ENCODE results near the gene EME2.
A peak's percentile ranks its signal among the peaks of the same experiment; 100 is the strongest.

The EME2 gene, protein sequence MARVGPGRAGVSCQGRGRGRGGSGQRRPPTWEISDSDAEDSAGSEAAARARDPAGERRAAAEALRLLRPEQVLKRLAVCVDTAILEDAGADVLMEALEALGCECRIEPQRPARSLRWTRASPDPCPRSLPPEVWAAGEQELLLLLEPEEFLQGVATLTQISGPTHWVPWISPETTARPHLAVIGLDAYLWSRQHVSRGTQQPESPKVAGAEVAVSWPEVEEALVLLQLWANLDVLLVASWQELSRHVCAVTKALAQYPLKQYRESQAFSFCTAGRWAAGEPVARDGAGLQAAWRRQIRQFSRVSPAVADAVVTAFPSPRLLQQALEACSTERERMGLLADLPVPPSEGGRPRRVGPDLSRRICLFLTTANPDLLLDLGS

DNA sequence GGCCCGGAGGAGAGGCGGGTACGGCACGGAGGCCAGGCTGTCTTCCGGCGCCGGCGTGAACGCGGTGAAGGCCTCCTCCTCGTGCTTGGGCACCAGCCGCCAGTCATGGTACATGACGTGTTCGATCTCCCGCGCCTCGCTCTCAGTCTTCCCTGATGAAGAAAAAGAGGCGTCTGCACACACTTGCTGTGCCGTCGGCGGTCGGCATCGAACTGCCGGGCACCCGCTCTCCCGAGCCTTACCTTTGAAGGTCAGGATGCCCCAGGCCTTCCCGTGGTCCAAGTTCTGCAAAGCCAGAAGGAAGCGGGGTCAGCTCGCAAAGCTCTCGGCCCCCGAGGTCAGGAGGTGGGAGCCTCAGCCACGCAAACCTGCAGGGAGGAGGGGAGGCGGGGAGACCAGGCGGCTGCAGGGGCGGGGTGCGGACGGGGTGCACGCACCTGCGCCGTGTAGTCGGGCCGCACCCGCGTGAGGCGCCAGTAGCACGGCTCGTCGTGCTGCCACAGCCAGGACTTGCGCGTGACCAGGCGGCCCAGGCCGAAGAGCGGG is at the start of gene EME2:
TSS of gene EME2 (plus strand) at position 449 of the 546 bp plus-strand sequence. CDS start 418 bp downstream, outside the sequence.
- no peak for DNase-seq (ENCODE audit: extremely low read depth, low read depth)
- TF ChIP-seq, protein P1, sequence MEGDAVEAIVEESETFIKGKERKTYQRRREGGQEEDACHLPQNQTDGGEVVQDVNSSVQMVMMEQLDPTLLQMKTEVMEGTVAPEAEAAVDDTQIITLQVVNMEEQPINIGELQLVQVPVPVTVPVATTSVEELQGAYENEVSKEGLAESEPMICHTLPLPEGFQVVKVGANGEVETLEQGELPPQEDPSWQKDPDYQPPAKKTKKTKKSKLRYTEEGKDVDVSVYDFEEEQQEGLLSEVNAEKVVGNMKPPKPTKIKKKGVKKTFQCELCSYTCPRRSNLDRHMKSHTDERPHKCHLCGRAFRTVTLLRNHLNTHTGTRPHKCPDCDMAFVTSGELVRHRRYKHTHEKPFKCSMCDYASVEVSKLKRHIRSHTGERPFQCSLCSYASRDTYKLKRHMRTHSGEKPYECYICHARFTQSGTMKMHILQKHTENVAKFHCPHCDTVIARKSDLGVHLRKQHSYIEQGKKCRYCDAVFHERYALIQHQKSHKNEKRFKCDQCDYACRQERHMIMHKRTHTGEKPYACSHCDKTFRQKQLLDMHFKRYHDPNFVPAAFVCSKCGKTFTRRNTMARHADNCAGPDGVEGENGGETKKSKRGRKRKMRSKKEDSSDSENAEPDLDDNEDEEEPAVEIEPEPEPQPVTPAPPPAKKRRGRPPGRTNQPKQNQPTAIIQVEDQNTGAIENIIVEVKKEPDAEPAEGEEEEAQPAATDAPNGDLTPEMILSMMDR (IDR thresholded peaks at IDR 0.05; ENCODE audit: low read depth, low read length) = no peak

DNA sequence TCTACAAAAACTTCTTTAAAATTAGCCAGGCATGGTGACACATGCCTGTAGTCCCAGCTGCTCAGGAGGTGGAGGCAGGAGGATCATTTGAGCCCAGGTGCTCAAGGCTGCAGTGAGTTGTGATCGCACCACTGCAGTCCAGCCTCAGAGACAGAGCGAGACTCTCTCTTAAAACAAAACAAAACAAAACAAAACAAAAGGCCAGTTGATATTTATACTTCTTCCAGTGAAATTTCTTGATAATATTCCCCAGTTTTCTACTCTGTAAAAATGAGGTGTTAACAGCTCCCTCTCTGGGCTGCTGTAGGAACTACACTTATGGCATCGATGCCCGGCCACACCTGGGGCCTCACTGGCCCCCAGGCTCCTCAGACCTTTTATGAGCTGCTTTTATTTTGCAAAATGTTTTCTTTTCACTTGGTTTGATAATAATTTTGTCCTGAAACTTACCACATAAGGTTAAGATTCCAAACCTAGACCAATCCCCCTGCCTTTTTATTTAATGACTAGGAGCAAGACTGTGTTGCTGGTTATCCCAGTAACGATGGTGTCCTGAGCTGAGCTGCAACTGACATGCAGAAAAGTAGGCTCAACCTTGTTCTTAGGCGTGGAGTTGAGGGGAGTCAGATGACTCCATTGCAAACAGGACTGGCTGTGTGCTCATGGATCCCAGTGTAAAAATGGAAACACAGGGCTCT is 49.0 kb upstream of the EME2 start:
- DNase-seq (ENCODE audit: extremely low read depth, low read depth) = no peak
- TF ChIP-seq, protein P1 (IDR thresholded peaks at IDR 0.05; ENCODE audit: low read depth, low read length) = peak; percentile 80

DNA sequence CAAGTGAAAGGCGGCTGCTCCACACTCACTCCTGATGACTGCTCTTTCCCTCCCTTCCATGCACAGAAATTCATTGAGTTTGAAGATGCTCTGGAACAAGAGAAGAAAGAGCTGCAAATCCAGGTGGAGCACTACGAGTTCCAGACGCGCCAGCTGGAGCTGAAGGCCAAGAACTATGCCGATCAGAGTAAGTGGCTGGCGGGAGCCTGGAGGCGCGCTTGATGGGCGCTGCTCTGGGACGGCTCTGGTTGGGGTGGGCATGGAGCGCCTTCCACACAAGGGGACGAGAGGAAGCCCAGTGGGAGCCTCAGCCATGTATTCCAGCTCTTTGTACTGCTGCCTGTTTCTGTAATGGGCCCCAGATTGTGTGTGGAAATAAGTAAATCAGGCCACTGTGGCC is 48.1 kb upstream of the EME2 start:
- no peak for DNase-seq (ENCODE audit: extremely low read depth, low read depth)
- TF ChIP-seq, protein P1 (IDR thresholded peaks at IDR 0.05; ENCODE audit: low read depth, low read length) = no peak

DNA sequence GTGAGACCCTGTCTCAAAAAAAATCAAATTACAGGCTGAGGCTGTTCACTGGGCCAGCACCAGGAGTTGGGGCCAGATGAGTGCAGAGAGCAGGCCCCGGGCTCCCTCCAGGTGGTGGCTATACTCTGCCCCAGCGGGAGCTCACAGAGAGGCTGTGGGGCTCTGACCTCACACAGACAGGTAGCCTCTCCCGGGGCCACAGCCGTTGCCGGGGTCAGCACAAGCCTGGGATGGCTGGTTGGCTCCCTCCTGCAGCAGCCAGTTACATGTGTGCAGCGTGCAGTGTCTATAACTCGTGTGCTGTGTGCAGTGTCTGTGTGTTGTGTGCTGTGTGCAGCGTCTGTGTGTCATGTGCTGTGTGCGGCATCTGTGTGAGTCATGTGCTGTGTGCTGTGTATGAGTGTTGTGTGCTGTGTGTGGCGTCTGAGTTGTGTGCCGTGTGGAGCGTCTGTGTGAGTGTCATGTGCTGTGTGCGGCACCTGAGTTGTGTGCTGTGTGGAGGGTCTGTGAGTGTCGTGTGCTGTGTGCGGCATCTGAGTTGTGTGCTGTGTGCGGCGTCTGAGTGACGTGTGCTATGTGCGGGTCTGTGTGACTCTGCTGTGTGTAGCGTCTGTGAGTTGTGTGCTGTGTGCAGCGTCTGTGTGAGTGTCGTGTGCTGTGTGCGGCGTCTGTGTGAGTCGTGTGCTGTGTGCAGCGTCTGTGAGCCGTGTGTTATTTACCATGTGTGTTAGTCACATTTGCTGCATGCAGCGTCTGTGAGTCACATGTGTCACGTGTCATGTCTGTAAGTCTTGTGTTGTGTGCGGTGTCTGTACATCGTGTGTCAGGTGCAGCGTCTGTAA is 45.7 kb upstream of the EME2 start:
- TF ChIP-seq, protein P1 (IDR thresholded peaks at IDR 0.05; ENCODE audit: low read depth, low read length) = no peak
- no peak for DNase-seq (ENCODE audit: extremely low read depth, low read depth)

DNA sequence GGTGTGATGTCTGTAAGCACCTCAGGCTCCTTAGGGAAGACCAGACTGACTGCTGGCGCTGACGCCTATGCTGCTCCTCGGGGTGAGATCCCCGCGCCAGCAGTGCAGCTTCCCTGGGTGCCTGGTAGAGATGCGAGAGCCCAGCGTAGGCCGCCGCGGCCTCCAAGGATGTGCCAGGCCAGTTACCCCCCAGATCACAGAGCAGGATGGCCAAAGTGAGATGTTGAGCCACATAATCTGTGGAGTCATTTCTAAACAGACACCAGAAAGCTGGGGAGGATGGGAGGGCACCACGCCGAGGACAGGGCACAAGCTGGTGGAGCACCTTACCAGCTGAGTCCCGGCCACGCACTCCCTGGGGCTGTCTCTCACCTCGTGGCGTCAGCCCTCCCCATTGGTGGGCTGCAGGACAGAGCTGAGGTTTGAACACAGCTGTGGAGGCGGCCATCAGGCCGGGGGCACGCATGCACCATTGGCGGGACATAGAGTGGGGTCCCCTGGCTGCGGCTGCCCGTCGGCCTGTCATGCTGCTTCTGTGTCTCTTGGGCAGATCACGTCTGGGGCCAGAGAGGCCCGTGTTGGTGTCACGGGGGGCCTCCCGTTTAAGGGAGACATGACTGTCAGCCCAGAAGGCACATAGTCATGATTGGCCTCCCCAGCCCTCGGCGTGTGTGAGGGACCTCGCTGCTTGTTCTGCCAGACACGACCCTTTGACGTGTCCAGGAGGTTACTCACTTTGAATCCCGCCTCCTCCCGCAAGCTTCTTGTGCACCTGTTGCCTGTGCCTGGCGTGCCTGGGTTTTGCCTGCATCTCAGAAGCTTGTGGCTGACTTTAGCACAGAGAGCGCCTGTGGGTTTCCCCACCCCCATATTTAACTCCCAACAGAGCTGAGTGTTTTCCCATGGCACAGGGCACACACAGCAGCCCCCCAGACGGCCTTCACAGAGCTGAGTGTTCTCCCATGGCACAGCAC is 44.7 kb upstream of the EME2 start:
- DNase-seq (ENCODE audit: extremely low read depth, low read depth) = no peak

DNA sequence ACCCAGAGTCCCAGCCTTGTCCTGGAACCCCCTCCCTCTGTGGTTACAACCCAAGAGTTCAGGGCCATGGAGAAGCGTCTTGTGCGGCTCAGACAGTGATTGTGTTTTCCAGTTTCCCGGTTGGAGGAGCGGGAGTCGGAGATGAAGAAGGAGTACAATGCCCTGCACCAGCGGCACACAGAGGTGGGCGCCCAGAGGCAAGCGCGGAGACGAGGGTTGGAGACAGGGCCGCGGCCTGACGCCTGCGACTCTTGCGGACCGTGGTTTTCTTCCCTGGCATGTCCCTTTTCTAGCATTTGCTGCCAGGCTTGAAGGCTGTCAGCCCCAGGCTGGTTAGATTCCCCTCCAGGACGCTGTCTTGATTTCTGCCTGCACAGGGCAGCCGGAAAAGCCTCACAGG is 43.6 kb upstream of the EME2 start:
- TF ChIP-seq, protein P1 (IDR thresholded peaks at IDR 0.05; ENCODE audit: low read depth, low read length) = no peak
- no peak for DNase-seq (ENCODE audit: extremely low read depth, low read depth)

More for the DNA sequence above, 44.7 kb upstream of the EME2 start:
- TF ChIP-seq, protein P1 (IDR thresholded peaks at IDR 0.05; ENCODE audit: low read depth, low read length) = no peak
